Fibroblast of skin of scalp (primary cell): Measurements from ENCODE around the gene WIPF1.

Experiments
- DNase-seq: peaks from one replicate; pipeline ENCODE4 v3.0.0-alpha.2; 2013

The WIPF1 gene

DNA sequence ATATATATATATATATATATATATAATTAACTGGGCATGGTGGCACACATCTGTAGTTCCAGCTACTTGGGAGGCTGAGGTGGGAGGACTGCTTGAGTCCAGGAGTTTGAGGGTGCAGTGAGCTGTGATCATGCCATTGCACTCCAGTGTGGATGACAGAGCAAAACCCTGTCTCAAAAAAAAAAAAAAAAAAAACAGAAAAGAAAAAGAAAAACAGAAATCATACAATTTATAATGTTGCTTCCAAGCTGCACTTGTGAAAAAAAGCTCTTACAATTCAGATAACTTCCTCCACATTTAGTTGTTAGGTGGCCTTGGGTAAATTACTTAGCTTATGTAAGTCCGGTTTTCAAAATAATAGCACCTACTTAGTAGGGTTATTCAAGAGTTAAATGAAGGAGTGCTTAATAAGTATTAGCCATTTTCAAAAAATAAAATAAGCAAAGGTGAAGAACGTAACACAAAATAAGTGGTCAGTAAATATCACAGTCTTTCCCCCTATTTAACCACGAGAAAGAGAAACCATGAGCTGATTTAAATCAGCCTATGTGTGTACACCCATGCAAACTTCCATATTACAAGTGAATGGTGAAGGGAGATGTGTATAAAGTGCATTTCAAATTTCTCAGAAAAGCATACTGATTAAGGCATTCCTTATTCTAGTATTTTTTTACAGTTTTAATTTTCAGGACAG is 2.3 kb downstream of the WIPF1 start:
- no peak for DNase-seq

GRCh38 chr2:174594456-174594855 is 3.1 kb downstream of the WIPF1 start:
- DNase-seq: no peak

GRCh38 chr2:174593574-174594203 is 3.9 kb downstream of the WIPF1 start:
- DNase-seq: peak; percentile 73

- DNase-seq: no peak
Observed at GRCh38 chr2:174593041-174593440, 4.6 kb downstream of the WIPF1 start.

- DNase-seq: no peak
Observed at GRCh38 chr2:174591740-174592139, 5.9 kb downstream of the WIPF1 start.

DNA sequence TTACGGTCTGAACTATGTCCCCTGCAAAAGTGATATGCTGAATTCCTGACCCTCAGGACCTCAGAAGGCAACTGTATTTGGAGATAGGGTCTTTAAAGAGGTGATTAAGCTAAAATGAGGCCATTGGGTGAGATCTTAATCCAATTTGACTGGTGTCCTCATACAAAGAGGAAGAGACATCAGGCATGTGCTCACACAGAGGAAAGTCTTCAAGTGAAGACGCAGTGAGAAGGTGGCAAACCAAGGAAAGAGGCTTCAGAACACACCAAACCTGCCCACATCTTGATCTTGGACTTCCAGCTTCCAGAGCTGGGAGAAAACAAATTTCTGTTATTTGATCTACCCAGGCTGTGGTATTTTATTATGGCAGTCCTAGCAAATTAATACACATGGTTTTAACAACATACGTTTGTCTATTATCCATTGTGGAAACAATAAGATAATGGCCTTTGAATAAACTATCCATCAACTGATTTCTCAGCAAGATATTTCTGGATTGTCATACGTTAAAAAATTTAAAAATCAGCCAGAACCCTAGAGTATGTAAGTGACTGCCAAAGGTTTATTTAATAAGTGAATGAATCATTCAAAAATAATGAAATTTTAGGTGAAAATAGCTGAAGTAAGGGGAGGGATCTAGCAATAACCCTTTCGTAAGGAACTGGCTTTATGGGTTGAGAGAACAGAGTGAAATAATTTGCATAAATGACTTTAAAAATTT is 6.5 kb downstream of the WIPF1 start:
- no peak for DNase-seq

- DNase-seq: no peak
Observed at GRCh38 chr2:174590346-174590745, 7.3 kb downstream of the WIPF1 start.

- no peak for DNase-seq
Observed at GRCh38 chr2:174589334-174589733, 8.3 kb downstream of the WIPF1 start.

- no peak for DNase-seq
Observed at GRCh38 chr2:174588463-174588862, 9.1 kb downstream of the WIPF1 start.

DNA sequence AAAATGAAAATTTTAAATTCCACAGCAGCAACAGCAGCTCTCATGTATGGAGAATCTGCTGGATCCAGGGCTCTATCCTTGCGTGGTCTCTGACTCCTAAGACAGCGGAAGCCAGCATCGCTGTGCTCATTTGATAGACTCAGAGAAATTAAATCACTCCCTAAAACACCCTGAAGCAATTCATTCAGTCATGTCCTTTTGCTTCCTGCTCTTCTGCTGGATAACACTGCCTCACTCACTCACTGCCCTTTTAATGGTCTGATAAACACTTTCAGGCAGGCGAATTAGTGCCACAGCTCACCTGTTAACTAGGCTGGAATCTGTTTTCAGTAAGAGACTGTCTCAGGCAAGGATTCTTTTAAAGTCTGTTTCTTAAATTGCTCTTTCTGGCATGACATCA is 10.0 kb downstream of the WIPF1 start:
- DNase-seq: no peak

GRCh38 chr2:174586418-174587295 is 10.9 kb downstream of the WIPF1 start:
- DNase-seq: peak; percentile 63

DNA sequence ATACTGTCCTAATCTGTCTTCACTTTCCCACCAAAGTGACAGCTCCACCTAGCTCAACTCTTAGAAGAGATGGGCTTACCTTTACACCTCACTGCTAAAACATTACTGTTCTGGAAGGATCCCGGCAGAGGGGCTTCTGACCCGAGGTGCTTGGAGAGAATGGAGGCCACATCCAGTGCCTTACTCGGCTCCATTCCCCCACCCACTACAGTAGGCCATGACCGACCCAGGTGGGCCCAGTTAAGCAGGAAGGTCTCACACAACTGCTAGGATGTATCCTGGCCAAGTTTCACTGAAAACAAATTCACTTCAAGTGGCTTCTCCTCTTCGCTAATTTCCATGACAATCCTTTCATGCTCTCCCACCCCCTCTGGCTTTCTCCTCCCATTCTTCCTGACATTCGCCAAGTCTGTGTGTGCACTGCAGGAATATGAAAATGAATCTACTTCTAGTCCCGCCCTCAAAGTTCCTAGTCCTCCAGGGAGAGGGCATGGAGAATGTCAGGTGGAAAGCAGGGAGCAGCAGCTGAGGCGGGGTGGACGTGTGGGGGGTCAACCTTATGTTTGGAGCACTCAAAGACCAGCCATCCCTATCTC is 11.8 kb downstream of the WIPF1 start:
- DNase-seq: no peak

DNA sequence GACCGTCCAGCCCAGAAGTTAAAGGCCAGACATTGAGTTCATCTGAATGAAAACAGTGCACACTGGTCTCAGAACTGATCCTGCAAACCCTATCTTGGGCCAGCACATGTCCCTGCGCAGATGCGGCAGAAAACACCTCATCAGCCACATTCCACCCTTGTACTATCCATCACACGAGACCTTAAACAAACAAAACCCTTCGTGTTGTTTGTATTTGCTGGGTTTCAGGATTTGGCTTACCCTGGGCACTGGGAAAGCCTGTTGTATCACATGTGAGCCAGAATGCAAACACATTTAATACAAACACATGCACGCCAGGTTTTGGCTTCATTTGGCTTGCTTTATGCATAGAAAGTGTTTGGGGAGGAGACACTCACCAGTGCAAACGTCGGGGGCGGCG is 12.5 kb downstream of the WIPF1 start:
- no peak for DNase-seq

GRCh38 chr2:174581491-174581890 is 16.1 kb downstream of the WIPF1 start:
- no peak for DNase-seq

GRCh38 chr2:174580951-174581350 is 16.7 kb downstream of the WIPF1 start:
- no peak for DNase-seq

DNA sequence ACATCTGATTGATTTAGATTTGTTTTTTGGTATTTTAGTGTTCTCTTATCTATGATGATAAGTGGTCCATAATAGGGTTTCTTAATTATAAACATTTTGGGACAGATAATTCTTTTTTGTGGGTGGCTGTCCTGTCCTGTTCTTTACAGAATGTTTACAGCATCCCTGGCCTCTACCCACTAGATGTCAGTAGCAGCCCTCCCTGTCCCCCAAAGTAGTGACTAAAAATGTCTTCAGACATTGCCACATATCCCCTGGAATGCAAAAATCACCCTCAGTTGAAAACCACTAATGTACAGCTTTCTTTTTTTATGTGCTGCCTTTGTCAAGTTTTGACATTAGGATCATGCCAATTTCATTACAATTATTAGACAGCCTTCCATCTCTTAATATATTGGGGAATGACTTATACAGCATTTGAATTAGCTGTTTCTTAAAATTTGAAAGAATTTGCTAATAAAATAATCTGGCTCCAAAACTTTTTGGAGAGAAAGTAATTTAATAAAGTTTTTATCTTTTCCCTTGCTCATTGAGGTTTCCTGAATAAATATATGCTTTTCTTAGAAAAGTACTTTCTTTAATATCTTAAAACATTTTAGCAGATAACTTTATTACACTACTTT is 19.5 kb downstream of the WIPF1 start:
- peak; percentile 83 for DNase-seq

- DNase-seq: no peak
Observed at GRCh38 chr2:174575124-174575776, 22.4 kb downstream of the WIPF1 start.

DNA sequence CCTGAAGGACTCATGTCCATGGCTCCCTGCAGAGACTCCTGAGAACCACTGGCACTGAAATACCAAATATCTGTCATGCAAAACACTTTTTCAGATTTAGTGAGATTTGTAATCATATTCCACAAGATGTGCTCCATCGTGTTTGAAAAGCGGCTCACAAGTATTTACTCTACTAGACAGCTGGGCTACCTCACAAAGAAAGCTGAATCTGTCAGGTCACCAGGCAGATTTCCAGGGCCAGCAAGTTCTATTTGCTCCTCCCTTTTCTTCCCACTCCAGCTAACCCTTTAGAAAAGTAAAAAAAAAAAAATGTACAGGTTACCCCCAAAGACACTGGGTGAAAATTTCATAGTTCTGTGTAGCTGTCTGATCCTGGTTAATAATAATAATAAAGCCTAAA is 22.9 kb downstream of the WIPF1 start:
- DNase-seq: no peak

DNA sequence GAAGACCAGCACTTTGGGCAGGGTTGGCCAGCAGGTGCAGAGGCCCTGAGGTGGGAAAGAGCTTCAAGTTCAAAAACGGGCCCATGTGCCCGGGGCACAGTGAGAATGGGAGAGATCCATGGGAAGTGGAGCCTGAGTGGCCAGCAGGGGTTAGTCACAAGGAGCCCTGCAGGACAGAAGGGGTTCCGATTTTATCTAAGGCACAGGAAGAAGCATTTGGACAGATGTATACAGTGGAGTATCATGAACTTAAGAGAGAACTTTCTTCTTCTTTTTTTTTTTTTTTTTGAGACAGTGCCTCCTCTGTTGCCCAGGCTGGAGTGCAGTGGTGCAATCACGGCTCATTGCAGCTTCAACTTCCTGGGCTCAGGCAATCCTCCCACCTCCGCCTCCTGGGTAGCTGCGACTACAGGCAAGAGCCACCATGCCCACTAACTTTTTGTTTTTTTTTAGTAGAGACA is 24.0 kb downstream of the WIPF1 start:
- no peak for DNase-seq

- no peak for DNase-seq
Observed at GRCh38 chr2:174572556-174572955, 25.0 kb downstream of the WIPF1 start.

- DNase-seq: no peak
Observed at GRCh38 chr2:174571669-174572323, 25.8 kb downstream of the WIPF1 start.
